Nephron progenitor cell (in vitro differentiated cells): ENCODE measurements around the gene KIAA1958.

Experiments used
- DNase-seq: peaks from one replicate; pipeline ENCODE4 v3.0.0; 2021
- H3K27ac Mint-ChIP-seq: 2 replicates; pipeline ENCODE4 v1.8.0; 2021; ENCODE audit warnings: mild to moderate bottlenecking, moderate library complexity, mixed read lengths
- H3K27me3 Mint-ChIP-seq: 2 replicates; pipeline ENCODE4 v1.8.0; 2021; ENCODE audit warnings: mild to moderate bottlenecking, low read depth, mixed read lengths; ENCODE audit not compliant: poor library complexity
- H3K36me3 Mint-ChIP-seq: 2 replicates; pipeline ENCODE4 v1.8.0; 2021; ENCODE audit warnings: low read depth, mixed read lengths
- H3K4me1 Mint-ChIP-seq: 2 replicates; pipeline ENCODE4 v1.8.0; 2021; ENCODE audit warnings: mixed read lengths
- H3K4me3 Mint-ChIP-seq: 2 replicates; pipeline ENCODE4 v1.8.0; 2021; ENCODE audit warnings: mild to moderate bottlenecking, moderate library complexity, mixed read lengths
- H3K9me3 Mint-ChIP-seq: 2 replicates; pipeline ENCODE4 v1.8.0; 2021; ENCODE audit warnings: mild to moderate bottlenecking, moderate library complexity, mixed read lengths
- TF ChIP-seq, protein P1 (sequence below): fragments of 200-600 bp; sonication (generic); IDR thresholded peaks from 2 replicates; pipeline ENCODE4 v1.5.0; 2021; ENCODE audit warnings: antibody characterized with exemption

KIAA1958 gene

DNA sequence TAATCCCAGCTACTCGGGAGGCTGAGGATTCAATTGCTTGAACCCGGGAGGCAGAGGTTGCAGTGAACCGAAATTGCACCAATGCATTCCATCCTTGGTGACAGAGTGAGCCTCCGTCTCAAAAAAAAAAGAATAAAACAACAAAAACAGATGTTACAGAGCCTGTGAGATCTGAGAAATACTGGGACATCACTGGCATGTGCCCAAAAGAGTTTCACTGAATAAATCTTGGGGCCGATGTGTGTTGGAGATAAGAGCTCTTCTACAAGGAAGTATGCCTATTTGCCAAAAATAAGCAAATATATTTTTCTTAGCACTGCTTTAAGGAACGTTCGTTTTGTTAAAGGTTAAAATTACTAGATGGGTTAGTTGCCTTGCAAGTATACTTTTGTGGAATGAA, 55.1 kb downstream of the KIAA1958 start:
- Mint-ChIP-seq H3K27ac (no peak overlapping the region), H3K4me1 (peaks cover 18% of the 10 kb centered on the region), H3K9me3 (no peaks in the 10 kb centered on the region), H3K4me3 (no peak overlapping the region), H3K27me3 (no peaks in the 10 kb centered on the region), H3K36me3 (peaks cover 44% of the 10 kb centered on the region)
- DNase-seq: no peak
- TF ChIP-seq, protein P1, sequence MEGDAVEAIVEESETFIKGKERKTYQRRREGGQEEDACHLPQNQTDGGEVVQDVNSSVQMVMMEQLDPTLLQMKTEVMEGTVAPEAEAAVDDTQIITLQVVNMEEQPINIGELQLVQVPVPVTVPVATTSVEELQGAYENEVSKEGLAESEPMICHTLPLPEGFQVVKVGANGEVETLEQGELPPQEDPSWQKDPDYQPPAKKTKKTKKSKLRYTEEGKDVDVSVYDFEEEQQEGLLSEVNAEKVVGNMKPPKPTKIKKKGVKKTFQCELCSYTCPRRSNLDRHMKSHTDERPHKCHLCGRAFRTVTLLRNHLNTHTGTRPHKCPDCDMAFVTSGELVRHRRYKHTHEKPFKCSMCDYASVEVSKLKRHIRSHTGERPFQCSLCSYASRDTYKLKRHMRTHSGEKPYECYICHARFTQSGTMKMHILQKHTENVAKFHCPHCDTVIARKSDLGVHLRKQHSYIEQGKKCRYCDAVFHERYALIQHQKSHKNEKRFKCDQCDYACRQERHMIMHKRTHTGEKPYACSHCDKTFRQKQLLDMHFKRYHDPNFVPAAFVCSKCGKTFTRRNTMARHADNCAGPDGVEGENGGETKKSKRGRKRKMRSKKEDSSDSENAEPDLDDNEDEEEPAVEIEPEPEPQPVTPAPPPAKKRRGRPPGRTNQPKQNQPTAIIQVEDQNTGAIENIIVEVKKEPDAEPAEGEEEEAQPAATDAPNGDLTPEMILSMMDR: no peak

DNA sequence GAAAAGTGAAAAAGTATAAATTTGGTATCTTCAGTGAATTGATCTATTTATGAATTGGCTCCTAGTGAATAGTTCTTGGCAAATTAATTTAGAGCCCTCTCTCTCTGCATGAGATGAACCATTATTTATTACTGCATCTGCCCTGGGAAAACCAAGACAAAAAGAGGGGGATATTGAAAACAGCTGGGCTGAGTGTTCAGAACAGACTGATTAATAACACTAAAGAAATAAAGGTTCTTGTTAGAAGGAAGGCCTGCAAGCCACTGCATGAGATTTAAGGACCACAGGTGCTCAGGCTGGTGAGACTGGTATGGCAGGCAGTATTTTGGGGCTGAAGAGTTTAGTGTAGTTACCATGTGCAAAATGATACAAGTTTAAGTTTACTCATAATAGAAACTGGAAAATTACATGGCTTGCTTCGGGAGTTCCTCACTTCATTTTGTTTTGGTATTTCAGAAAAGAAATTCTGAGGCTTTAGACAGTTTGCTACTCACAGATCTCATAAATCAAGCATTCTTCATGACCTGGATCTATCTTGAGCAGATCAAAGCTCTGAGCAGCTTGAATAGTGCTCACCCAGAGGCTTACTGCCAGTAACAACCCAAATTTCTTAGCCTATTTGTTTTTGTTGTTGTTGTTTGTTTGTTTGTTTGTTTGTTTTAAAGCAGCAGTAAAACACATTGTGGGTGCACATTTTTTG, 56.1 kb downstream of the KIAA1958 start:
- Mint-ChIP-seq H3K9me3 (no peaks in the 10 kb centered on the region), H3K4me1 (peaks cover 18% of the 10 kb centered on the region), H3K27ac (peak overlapping the region; percentile 28), H3K4me3 (no peak overlapping the region), H3K27me3 (no peaks in the 10 kb centered on the region), H3K36me3 (peaks cover 40% of the 10 kb centered on the region)
- TF ChIP-seq, protein P1: no peak
- DNase-seq: no peak

DNA sequence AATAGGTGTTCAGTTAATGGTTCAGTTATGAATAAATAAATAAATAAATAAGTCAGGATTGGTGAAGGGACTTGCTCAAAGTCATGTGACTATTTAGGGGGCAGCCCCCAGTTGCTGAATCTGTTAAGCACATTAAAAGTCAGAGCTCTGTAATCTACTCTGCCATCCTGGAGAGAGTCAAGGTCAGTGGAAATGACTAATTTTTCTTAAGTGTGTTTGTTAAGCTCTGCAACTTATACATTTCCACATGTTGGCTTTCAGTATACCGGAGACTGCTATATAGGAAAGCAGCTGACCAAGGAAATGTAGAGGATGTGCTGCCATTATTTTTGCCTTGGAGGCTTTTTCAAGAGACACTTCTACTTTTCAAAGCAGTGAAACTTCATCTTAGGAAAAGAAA, 57.9 kb downstream of the KIAA1958 start:
- Mint-ChIP-seq H3K9me3 (no peaks in the 10 kb centered on the region), H3K4me3 (no peak overlapping the region), H3K36me3 (peaks cover 38% of the 10 kb centered on the region), H3K27me3 (no peaks in the 10 kb centered on the region), H3K4me1 (peaks cover 21% of the 10 kb centered on the region), H3K27ac (no peak overlapping the region)
- no peak for DNase-seq
- TF ChIP-seq, protein P1: no peak

DNA sequence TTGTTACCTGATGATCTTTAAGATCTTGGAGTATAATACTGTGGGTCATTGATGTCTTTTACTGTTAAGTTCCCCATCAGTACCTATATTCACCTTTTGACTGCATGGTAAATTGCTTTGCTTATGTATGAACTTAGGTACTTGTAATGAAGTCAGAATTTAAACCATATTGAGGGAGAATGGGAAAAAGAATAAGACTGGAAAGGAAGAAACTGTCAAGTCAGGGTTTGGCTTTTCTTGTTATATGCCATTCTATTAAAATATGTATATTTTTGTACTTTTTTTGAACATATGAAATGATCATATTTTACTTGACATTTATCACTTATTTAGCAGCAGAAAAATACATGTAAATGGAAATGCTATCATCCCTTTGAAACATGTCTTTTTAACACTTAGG, 58.6 kb downstream of the KIAA1958 start:
- Mint-ChIP-seq H3K27ac (peak overlapping the region; percentile 33), H3K4me1 (peaks cover 28% of the 10 kb centered on the region), H3K36me3 (peaks cover 33% of the 10 kb centered on the region), H3K4me3 (no peak overlapping the region), H3K9me3 (no peaks in the 10 kb centered on the region), H3K27me3 (no peaks in the 10 kb centered on the region)
- no peak for DNase-seq
- TF ChIP-seq, protein P1: no peak

DNA sequence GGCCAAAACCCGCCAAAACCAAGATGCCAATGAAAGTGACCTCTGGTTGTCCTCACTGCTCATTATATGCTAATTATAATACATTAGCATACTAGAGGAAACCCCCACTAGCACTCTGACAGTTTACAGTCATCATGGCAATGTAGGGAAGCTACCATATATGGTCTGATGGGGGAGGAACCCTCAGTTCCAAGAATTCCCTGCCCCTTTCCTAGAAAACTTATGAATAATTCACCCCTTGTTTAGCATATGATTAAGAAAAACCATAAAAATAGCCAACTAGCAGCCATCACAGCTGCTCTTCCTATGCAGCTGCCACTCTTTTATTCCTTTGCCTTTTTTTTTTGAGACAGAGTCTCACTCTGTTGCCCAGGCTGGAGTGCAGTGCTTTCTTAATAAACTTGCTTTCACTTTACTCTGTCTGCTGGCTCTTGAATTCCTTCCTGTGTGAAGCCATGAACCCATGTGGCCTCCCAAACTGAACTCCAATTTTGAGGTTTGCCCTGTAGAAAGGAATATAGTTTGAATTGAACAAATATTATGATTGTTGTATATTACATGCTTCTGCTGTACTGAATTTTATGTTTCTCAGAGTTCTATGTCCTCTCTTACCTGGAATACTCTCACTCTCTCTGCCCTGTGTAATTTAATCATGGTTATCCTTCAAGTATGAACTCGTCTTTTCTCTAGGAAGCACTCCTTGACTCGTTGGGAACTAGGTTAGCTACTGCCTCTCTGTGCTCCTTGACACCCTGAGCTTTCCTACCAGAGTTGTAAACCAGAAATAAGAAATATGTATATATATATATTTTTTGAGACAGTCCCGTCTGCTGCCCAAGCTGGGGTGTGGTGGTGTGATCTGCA, 59.8 kb downstream of the KIAA1958 start:
- Mint-ChIP-seq H3K4me1 (peaks cover 31% of the 10 kb centered on the region), H3K27me3 (no peaks in the 10 kb centered on the region)

More for the DNA sequence above, 59.8 kb downstream of the KIAA1958 start:
- Mint-ChIP-seq H3K4me3 (no peak overlapping the region), H3K36me3 (peaks cover 27% of the 10 kb centered on the region), H3K9me3 (no peaks in the 10 kb centered on the region), H3K27ac (no peak overlapping the region)
- TF ChIP-seq, protein P1: no peak
- no peak for DNase-seq
